IPS-15b (cell line): ENCODE results near the gene KRTAP12-4.
"Not testable (repeated sequence)": the region's sequence is repeated elsewhere in the genome, so short reads cannot be mapped to it uniquely, and the experiment has no call there.

Experiments used
- H3K27me3 ChIP-seq: one replicate; pipeline ENCODE4 v1.6.1; 2013; ENCODE audit warnings: low read length; ENCODE audit not compliant: control insufficient read depth, insufficient read depth
- H3K36me3 ChIP-seq: one replicate; pipeline ENCODE4 v1.6.1; 2013; ENCODE audit warnings: low read length; ENCODE audit not compliant: control insufficient read depth, insufficient read depth
- H3K4me1 ChIP-seq: one replicate; pipeline ENCODE4 v1.6.1; 2013; ENCODE audit warnings: mild to moderate bottlenecking, low read length; ENCODE audit not compliant: control insufficient read depth, insufficient read depth
- H3K4me3 ChIP-seq: one replicate; pipeline ENCODE4 v1.5.1; 2013; ENCODE audit warnings: low read depth, low read length
- H3K9ac ChIP-seq: one replicate; pipeline ENCODE4 v1.6.1; 2013; ENCODE audit warnings: low read depth, mild to moderate bottlenecking, low read length
- H3K9me3 ChIP-seq: one replicate; pipeline ENCODE4 v1.6.1; 2013; ENCODE audit warnings: mild to moderate bottlenecking, low read length; ENCODE audit not compliant: control insufficient read depth, insufficient read depth

KRTAP12-4 gene

DNA sequence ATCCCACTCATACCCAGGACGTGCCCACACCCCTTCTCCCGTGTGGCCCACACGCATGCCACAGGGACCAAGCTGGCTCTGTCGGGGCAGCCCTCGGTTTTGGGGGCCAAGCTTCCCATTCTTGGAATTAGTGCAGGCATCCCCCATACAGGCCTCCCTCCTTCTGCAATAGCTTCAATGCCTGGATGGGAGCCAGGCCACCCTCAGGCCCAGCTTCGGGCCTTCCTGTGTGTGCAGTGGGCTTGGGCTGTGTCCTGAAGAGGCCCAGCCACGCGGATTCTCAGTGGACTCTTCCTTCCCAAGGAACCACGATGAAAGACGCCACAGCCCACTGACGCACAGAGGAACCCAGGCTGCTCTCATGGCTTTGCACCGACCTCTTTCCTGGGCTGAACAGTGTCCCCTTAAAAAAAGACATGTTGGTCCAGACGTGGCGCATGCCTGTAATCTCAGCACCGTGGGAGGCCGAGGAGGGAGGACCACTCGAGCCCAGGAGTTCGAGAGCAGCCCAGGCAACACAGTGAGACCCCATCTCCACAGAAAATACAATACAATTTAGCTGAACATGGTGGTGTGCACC, 4.8 kb downstream of the KRTAP12-4 start:
- H3K36me3 ChIP-seq, result no peaks in the 10 kb centered on the region
- no peaks in the 10 kb centered on the region for H3K4me1 ChIP-seq

DNA sequence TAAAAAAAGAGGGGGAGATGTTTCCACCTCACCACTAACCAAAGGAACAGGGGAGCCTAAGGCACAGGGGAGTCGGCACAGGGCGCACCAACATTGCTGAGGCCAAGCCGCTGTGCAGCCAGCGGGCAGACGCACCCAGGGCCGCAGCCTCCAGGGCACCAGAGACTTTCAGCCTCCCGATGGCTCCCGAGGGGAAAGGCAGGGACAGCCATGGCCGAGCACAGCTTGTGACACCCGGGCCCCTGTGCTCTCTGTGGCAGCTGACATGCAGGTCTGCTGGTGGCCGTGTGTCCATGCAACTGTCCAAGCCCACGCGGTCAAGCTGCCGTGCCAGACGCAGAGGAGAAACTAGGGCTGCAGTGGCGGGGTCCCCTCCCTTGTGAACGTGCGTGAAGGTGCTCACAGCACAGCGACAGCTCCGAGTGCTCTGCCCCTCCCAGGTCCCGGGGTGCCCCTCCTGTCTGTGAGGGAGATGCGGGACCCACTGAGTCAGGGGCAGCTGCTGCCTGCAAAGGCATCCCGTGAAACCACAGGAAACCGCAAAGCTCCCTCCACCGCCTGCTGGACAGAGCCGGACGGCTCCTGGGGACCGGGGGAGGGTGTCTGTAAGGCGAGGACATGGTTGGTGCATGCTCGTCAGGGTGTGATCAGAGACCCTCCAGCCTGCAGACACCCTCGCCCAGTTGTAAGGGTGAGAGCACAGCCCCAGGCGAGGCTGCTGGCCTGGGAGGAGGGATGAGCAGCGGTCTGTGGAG, 5.7 kb downstream of the KRTAP12-4 start:
- Histone ChIP-seq H3K4me3 (no peak overlapping the region), H3K4me1 (no peaks in the 10 kb centered on the region), H3K9me3 (no peaks in the 10 kb centered on the region), H3K36me3 (no peaks in the 10 kb centered on the region), H3K9ac (no peak overlapping the region), H3K27me3 (no peaks in the 10 kb centered on the region)

More for the DNA sequence above, 4.8 kb downstream of the KRTAP12-4 start:
- no peak overlapping the region for H3K9ac ChIP-seq
- H3K27me3 ChIP-seq, result no peaks in the 10 kb centered on the region
- H3K4me3 ChIP-seq, result no peak overlapping the region
- H3K9me3 ChIP-seq, result no peaks in the 10 kb centered on the region

DNA sequence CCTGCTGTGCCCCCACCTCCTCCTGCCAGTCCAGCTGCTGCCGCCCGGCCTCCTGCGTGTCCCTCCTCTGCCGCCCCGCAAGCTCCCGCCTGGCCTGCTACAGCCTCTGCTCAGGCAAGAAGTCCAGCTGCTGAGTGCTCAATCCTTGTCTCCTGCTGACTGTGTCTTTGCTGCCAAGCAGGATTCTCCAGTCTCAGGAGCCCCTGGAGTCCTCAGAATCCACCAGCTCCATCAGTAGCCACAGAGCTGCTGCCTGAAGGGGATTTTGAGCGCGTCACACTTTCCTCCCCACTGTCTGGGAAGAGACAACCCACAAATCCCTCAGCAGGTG, 7.3 kb downstream of the KRTAP12-4 start:
- no peak overlapping the region for H3K4me3 ChIP-seq
- H3K9ac ChIP-seq, result peak overlapping the region; percentile 2
- no peaks in the 10 kb centered on the region for H3K9me3 ChIP-seq
- H3K4me1 ChIP-seq, result no peaks in the 10 kb centered on the region
- H3K36me3 ChIP-seq, result no peaks in the 10 kb centered on the region
- no peaks in the 10 kb centered on the region for H3K27me3 ChIP-seq

DNA sequence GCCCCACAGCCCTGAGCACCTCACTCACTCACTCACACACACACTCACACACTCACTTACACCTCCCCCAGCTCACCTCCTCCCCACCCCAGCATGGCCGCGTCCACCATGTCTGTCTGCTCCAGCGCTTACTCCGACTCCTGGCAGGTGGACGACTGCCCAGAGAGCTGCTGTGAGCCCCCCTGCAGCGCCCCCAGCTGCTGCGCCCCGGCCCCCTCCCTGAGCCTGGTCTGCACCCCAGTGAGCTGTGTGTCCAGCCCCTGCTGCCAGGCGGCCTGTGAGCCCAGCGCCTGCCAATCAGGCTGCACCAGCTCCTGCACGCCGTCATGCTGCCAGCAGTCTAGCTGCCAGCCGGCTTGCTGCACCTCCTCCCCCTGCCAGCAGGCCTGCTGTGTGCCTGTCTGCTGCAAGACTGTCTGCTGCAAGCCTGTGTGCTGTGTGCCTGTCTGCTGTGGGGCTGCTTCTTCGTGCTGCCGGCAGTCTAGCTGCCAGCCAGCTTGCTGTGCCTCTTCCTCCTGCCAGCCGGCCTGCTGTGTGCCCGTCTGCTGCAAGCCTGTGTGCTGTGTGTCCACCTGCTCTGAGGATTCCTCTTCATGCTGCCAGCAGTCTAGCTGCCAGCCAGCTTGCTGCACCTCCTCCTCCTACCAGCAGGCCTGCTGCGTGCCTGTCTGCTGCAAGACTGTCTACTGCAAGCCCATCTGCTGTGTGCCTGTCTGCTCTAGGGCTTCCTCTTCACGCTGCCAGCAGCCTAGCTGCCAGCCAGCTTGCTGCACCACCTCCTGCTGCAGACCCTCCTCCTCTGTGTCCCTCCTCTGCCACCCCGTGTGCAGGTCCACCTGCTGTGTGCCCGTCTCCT, 7.9 kb downstream of the KRTAP12-4 start, which contains the start of gene KRTAP10-11:
Gene KRTAP10-11, plus strand, starts transcription at position 49 of the 856 bp plus-strand sequence. Its CDS starts 45 bp downstream, at position 94.
- H3K4me1 ChIP-seq, H3K36me3 ChIP-seq, H3K4me3 ChIP-seq, H3K9me3 ChIP-seq, H3K27me3 ChIP-seq: not testable (repeated sequence)
- H3K9ac ChIP-seq, result peak within 1 kb of the TSS; percentile 2

DNA sequence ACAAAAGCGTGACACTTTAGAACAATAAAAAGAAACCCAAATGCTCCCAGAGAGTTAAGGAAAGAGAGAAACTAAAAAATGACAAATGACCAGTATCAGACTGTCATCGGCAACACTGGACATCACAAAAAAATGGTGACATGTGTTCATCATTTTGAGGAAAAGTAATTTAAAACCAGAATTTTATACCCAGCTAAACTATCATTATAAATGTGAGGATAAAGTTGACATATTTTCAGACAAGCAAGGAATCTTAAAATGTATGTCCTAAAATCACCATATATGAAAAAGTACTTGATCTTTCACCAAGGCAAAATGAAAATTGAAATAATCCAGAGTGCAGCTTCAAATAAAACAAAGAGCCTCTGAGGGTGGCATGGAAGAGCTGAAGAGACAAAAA, 9.6 kb downstream of the KRTAP12-4 start:
- H3K27me3 ChIP-seq, result no peaks in the 10 kb centered on the region
- H3K9me3 ChIP-seq, result no peaks in the 10 kb centered on the region
- H3K4me3 ChIP-seq, result no peak overlapping the region
- H3K9ac ChIP-seq, result no peak overlapping the region
- H3K36me3 ChIP-seq, result no peaks in the 10 kb centered on the region
- H3K4me1 ChIP-seq, result no peaks in the 10 kb centered on the region

DNA sequence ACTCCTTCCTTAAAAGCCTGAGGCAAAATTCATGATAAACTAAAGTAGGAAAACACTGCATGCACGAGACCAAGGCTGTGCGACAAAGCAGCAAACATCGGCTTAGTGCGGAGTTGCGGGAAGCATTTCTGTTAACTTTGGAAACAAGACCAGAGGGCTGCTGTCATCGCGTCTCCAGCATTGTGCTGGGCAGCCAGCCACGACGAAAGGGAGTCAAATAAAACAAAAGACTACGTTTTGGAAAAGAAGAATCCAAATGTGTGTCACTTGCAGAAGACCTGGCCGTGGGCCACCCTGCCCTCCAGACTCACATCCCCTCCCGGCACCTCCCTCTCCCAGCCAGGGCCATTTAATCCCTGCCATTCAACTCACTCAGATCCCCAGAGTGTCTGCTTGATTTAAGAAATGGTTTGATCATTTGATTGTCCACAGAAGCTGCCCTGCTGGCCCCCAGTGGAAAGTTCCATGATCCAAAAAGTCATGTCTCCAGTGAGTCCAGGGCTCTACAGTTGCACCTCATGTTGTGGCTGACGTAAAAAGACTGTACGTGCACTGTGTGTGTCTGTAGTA, 10.6 kb downstream of the KRTAP12-4 start:
- H3K27me3 ChIP-seq, result no peaks in the 10 kb centered on the region
- no peak overlapping the region for H3K4me3 ChIP-seq
- no peaks in the 10 kb centered on the region for H3K36me3 ChIP-seq
- H3K9me3 ChIP-seq, result no peaks in the 10 kb centered on the region
- no peak overlapping the region for H3K9ac ChIP-seq
- H3K4me1 ChIP-seq, result no peaks in the 10 kb centered on the region

DNA sequence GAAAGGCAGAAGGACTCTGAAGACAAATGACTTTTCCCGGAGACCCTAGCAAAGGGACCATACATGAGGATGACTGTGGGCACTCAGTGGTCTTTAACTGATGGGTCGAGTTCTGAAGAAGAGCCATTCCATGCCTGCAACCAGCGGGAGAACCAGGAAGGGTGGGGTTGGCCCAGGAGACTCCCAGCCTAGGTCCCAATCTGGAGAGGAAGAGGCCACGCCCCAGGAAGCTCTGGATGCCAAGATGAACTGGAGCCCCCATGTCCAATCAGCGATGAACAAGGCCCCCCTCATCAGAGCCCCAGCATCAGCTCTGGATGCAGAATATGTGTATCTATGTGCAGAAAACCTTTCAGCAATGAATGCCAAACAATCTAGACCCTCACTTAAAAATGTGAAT, 13.7 kb downstream of the KRTAP12-4 start:
- H3K27me3 ChIP-seq, result no peaks in the 10 kb centered on the region
- no peak overlapping the region for H3K4me3 ChIP-seq
- H3K9ac ChIP-seq, result no peak overlapping the region
- H3K36me3 ChIP-seq, result no peaks in the 10 kb centered on the region
- no peaks in the 10 kb centered on the region for H3K9me3 ChIP-seq
- no peaks in the 10 kb centered on the region for H3K4me1 ChIP-seq

DNA sequence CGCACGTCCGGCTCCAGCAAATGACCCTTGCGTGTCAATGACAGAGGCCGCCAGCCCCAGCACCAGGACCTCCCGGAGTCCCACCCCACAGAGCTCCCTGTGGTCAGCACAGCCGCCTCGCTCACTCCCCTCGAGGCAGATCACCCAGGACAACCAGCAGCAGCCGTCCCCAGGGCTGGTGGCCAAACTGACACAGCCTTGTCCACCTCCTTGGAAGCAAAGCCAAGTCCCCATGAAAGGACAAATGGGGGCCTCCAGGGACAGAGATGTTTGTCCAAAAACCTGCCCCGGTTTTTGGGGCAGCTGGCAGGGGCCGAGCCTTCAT, 15.2 kb downstream of the KRTAP12-4 start:
- Histone ChIP-seq H3K27me3 (no peaks in the 10 kb centered on the region), H3K9me3 (no peaks in the 10 kb centered on the region), H3K4me3 (no peak overlapping the region), H3K36me3 (no peaks in the 10 kb centered on the region), H3K9ac (no peak overlapping the region), H3K4me1 (no peaks in the 10 kb centered on the region)

DNA sequence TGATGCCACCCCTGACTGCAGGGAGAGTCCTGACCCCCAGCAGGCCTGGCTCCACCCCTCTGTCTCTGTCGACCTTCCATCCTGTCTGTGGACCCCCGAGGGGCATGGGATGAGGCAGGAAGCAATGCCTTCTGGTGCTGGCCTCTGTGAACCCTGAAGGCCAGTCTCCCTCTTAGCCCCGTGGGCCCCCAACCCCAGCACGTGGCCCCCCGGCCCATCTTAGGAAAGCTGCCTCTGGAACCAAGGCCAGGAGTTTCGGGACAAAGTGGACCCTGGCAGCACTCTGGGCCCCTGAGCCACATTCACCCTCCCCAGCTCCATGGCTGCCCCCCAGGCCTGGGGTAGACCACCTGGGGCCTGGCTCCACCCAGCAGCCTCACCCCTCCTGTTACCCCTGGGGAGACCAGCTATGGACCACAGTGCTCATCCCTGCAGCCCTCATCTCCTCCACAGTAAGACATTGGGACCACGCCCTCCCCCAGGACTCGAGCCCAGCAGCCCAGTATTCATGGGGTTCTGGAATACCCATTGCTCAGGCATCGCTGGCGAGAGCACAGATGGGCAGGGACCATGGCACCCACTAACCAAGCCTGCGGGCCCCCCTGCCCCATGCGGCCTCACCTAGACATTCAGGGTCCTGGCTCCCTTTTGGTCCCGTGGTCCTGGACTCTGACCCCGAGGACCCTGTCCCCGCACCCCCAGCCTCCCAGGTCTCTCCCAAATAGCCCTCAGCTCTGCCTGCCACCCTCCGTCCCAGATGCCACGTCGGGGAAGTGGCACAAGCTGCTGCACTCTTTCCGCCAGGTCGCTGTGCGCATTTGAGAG, 15.7 kb downstream of the KRTAP12-4 start:
- H3K9ac ChIP-seq, H3K36me3 ChIP-seq, H3K27me3 ChIP-seq, H3K9me3 ChIP-seq, H3K4me3 ChIP-seq, H3K4me1 ChIP-seq: not testable (repeated sequence)

DNA sequence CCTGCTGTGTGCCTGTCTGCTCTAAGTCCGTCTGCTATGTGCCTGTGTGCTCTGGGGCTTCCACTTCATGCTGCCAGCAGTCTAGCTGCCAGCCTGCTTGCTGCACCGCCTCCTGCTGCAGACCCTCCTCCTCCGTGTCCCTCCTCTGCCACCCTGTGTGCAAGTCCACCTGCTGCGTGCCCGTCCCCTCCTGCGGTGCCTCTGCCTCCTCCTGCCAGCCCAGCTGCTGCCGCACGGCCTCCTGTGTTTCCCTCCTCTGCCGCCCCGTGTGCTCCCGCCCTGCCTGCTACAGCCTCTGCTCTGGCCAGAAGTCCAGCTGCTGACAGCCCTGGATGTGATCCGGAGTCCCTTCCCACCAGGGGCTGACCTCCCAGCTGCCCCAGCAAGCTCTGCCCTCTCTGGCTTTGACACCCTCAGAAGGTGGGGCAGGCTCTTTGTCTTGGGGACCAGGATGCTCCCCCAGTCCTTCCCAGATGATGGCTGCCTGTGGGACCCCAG, 16.6 kb downstream of the KRTAP12-4 start:
- not testable (repeated sequence) for H3K9ac ChIP-seq, H3K9me3 ChIP-seq, H3K36me3 ChIP-seq, H3K4me3 ChIP-seq, H3K27me3 ChIP-seq, H3K4me1 ChIP-seq
